A549 (cell line): ENCODE measurements around the gene ZNF862.
"Not testable (repeated sequence)": the region's sequence is repeated elsewhere in the genome, so short reads cannot be mapped to it uniquely, and the experiment has no call there.

Source experiments
- CBX8 ChIP-seq: fragments of 200-600 bp; sonication (generic); IDR thresholded peaks from 2 replicates; pipeline ENCODE4 v1.6.1; 2016
- CEBPB ChIP-seq, 2 experiments: fragments of >200 bp in 1 of 2; sonication (Bioruptor Twin) in 1 of 2; formaldehyde crosslinking in 1 of 2; IDR thresholded peaks; 2 replicates each; pipeline ENCODE4 v1.6.1; 2012 to 2016
- CTCF ChIP-seq: fragments of >200 bp; sonication (Bioruptor Twin); formaldehyde crosslinking; IDR thresholded peaks from 3 replicates; pipeline ENCODE4 v1.5.1; 2016
- EHF ChIP-seq: fragments of 250-450 bp; sonication (Bioruptor Pico); IDR thresholded peaks from 2 replicates; pipeline ENCODE4 v1.5.0; 2020; ENCODE audit warnings: mild to moderate bottlenecking
- POLR2A ChIP-seq: IDR thresholded peaks from 2 replicates; pipeline ENCODE4 v1.6.1; 2012; ENCODE audit warnings: mild to moderate bottlenecking, low read length
- POLR2AphosphoS2 ChIP-seq: conservative IDR thresholded peaks from 2 replicates; pipeline ENCODE4 v1.6.1; 2012; ENCODE audit warnings: low read length, improper control_type of control experiment, inconsistent platforms
- RAD21 ChIP-seq, 2 experiments: fragments of >200 bp in 1 of 2; sonication (Bioruptor Twin) in 1 of 2; formaldehyde crosslinking in 1 of 2; IDR thresholded peaks in 1 of 2; conservative IDR thresholded peaks in 1 of 2; 2 replicates in 1 of 2; 3 replicates in 1 of 2; pipeline ENCODE4 v1.6.1; 2012 to 2018; ENCODE audit warnings: inconsistent platforms in 1 of 2
- REST ChIP-seq: fragments of 200-600 bp; sonication (generic); IDR thresholded peaks from 2 replicates; pipeline ENCODE4 v1.6.1; 2016; ENCODE audit warnings: antibody characterized with exemption, mild to moderate bottlenecking, moderate library complexity
- ZNF302 ChIP-seq: fragments of 250-450 bp; sonication (Bioruptor Pico); IDR thresholded peaks from 2 replicates; pipeline ENCODE4 v1.9.0; 2021; ENCODE audit warnings: inconsistent platforms, mild to moderate bottlenecking, moderate library complexity

- not testable (repeated sequence) for TF ChIP-seq CTCF; POLR2A; CEBPB (IDR thresholded peaks at IDR 0.05); RAD21 (conservative IDR thresholded peaks at IDR 0.05 in 1 of 2, IDR thresholded peaks at IDR 0.05 in 1 of 2); POLR2AphosphoS2; CBX8; EHF (CRISPR knock-in tag); ZNF302; REST
Observed at GRCh38 chr7:149894957-149895356, 56.8 kb downstream of the ZNF862 start.
